HG03342 (cell line): ENCODE results near the gene LOX.

Experiments
- ATAC-seq: cut with Tn5 transposase; IDR thresholded peaks from one replicate; pipeline ENCODE4 v1.9.1; 2021; ENCODE audit warnings: mild to moderate bottlenecking, moderate library complexity; ENCODE audit not compliant: unreplicated experiment

Gene LOX

DNA sequence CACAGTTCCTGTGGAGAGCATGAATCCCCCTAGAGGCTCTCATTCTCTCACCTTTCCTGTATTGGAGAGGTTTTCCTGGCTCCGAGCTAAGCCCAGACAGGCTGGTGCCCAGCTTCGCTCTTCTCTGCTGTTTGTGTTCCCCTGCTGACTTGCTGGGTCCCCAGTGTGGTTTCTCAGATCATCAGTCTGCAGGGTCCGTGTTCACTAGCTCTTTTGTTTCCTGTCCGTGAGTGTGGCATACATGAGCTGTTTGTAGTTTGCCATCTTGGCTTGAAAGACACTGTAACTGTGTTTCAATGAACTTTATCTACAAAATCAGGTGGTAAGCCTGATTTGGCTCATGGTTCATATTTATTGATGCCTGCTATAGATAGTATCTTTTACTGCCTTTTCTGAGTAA is 23.8 kb downstream of the LOX start:
- ATAC-seq, result no peak

DNA sequence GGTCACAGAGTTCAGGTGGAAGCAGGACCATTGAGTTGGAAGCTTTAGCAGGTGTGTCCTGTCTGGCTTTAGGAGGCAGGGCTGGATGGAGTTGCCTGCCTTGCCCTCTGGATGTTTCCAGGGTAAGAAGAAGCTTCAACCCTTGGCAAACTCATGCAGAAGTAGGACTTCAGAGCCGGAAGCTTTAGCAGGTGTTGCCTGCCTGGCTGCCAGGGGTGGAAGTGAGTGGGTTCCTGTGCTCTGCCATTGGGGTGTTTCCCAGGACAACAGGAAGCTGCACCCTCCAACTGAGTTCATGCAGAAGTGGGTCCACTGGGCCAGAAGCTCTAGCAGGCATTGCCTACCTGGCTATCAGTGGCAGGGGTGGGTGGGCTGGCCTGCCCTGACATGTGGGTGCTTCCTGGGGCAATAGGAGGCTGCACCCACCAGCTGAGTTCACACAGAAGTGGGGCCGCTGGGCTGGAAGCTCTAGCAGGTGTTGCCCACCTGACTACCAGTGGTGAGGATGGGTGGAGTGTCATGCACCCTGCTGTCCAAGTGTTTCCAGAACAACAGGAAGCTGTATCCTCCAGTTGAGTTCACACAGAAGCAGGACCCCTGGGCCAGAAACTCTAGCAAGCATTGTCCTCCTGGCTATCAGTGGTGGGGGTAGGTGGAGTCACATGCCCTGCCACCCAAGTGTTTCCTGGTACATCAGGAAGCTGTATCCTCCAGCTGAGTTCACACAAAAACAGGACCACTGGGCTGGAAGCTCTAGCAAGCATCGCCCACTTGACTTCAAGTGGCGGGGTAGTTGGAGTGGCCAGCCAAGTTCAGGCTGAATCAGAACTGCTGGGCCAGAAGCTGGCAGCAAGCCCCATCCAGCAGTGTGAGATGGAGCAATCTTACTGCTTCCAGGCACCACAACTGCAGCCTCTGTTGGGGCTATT is 24.6 kb downstream of the LOX start:
- ATAC-seq, result no peak

DNA sequence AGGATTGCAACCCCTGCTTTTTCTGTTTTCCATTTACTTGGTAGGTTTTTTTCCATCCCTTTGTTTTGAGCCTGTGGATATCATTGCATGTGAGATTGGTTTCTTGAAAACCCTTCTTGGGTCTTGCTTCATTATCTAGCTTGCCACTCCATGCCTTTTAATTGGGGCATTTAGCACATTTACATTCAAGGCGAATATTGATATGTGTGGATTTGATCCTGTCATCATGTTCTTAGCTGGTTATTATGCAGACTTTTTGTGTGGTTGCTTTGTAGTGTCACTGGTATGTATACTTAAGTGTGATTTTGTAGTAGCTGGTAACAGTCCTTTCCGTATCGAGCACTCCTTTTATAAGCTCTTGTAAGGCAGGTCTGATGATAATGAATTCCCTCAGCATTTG is 26.5 kb downstream of the LOX start:
- no peak for ATAC-seq

DNA sequence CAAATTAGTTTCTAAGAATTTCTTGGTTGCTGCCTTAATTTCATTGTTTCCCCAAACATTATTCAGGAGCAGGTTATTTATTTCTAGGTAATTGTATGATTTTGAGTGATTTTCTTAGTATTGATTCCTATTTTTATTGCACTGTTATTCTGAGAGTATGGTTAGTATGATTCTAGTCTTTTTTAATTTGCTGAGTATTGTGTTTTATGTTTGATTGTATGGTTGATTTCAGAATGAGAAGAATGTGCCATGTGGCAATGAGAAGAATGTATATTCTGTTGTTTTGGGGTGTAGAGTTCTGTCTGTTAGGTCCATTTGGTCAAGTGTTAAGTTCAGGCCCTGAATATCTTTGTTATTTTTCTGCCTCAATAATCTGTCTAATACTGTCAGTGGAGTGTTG is 27.1 kb downstream of the LOX start:
- ATAC-seq, result no peak

DNA sequence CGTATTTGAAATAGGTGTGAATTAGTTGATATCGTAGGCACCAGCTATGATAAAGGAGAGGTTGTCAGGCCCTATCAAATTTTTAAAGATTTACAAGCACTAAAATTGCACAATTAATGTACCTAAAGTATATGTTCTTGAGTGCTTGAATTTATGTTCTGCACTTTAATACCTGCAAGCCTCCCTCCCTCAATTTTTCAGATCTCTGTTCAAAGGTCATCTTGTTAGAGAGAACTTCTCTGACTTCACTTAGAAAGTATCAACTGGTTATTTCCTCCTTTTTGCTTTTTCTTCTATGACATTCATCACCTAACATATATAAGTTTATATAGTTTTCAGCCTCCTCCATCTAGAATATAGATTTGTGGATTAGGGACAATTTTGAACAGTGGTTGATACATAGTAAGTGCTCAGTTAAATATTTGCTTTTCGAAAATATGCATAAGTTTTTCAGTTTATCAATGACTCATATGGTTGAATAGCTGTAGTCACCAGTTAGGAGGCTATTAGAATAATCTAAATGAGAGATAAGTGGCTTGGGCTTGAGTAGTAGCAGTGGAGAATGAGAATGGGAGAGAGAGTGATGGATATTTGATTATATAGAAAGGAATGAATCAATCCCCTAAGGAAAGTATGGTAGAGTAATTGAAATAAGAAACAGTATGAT is 37.3 kb downstream of the LOX start:
- ATAC-seq, result no peak

DNA sequence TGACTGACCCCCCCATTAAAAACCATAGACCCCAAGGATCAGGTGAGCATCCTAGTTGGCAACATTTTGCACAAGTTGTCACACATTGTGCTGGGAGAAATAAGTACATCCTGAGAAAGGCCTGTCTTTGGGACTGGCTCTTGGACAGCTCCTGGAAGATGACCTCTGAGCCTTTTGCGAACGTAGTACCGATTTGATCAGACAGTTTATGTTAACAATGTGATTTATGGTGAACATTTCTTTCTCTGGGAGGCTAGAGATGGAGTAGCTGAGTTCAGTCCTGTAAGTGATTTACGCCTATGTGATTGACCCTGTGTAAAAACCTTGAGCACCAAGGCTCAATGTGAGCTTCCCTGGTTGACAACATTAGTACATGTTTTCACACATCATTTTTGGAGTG is 41.7 kb downstream of the LOX start:
- no peak for ATAC-seq

DNA sequence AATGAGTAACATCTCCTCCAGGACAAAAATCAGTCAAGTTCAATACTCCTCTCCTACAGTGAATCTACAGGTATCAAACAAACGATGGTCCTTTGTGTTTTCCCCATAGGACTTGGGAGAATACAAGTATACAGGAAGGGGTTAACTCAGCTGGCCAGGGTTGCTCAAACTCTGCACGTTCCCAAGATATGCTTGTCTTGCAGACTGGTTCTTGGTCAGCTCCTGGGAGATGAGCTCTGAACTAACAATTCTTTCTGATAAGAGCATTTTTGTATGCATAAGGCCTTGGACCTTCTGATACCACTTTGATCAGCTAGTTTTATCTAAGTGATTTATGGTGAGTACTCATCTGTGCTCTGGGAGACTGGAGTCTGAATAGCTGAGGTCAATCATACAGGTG is 42.1 kb downstream of the LOX start:
- ATAC-seq, result no peak

DNA sequence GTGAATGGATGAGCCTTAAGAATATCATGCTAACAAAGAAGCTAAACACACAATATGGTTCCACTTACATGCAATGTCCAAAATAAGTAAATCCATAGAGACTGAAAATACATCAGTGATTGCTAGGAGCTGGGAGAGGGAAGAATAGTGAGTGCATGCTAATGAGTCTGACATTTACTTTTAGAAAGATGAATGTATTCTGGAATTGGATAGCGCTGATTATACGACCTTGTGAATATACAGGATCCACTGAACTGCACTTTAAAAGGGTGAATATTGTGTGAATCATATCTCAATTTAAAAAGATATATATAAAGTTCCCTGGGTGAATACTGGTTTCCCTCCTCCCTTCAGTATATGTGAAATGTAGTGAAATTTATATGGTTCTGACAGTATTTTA is 46.2 kb downstream of the LOX start:
- ATAC-seq, result no peak

DNA sequence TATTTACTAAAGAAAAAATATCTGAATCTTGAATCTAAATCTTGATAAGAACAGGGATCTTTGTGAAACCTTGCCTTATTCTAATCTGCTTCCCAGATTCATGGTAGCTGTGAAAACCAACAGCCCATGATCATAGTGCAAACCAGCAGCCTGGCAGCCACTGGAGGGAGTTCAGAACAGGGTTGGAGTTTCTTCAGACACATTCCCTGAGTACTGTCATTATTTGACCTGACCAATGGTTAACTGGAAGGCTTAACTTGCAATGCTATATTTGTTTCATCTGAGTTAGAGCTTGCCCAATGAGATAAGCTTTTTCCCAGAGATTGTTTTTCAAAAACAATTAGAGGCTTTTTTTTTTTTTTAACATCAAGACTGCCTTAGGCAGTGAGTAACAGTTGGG is 47.8 kb downstream of the LOX start:
- no peak for ATAC-seq

DNA sequence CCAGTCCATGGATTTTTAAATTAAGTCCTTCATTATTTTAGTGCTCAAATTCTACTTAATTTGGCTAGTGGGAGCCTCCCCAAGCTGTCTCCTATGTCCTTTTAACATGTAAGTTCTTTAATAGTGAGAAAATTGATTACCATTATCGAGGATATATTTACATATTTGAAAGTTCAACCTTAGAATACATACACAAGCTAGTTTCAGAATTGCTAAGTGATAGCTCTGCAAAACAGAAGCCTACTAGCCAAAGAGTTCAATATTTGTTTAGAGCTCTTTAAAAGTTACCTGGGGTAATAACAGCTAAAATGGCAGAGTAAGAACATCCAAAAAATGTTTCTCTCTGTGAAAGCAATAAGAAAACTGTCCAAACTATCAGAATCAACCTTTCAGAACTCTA is 48.2 kb downstream of the LOX start:
- ATAC-seq, result no peak

DNA sequence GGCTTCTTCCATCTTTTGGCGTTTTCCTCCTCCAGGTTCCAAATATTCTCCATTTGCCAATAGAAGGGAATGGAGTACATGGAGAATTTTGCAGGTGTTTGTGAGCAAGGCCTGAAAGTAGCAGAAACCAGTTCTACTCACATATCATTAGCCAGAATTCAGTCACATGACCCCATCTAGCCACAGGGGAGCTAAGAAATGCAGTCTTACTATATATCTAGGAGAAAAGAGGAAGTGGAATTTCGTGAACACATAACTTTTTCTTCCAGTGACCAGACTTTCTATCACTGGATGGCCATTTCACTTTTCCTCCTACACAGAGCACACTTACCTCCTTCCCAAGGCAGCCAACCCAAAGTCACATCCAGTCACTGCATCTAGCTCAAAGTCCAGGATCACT is 55.1 kb downstream of the LOX start:
- ATAC-seq, result peak; percentile 70

DNA sequence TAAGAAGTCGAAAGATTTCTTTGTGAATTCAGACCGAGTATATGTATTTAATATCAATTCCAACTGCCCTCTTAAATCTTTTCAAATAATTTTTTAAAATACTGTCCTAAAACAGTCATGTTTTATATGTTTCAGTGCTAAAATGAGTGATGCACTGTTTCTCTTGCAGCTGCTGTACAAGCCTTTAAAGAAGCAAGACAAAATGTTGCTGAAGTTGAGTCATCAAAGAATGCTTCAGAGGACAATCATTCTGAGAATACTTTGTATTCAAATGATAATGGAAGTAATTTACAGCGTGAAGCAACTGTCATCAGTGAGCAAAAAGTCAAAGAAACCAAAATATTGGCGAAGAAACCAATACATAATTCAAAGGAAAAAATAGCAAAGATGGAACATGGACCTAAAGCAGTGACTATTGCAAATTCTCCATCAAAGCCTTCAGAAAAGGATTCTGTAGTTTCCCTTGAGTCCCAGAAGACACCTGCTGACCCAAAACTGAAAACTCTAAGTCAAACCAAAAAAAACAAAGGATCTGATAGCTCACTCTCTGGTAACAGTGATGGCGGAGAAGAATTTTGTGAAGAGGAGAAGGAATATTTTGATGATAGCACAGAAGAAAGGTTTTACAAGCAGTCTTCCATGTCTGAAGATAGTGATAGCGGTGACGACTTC is 58.0 kb downstream of the LOX start:
- peak; percentile 59 for ATAC-seq

DNA sequence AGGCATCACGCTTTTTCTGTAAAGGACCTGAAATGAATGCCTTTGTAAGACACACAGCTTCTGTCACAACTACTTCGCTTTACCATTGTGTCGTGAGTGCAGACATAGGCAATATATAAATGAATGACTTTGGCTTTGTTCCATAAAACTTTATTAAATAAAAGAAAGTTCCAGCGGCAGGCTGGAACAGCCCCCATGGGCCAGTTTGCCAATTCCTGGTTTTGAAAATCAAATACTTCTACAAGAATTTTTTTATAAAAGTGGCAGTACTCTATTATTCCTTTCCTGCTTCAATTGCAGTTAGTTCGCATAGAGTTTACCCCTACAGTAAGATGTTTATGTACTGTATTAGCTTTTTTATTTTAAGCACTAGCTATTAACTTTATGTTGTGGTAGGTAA is 62.6 kb downstream of the LOX start:
- ATAC-seq, result no peak

DNA sequence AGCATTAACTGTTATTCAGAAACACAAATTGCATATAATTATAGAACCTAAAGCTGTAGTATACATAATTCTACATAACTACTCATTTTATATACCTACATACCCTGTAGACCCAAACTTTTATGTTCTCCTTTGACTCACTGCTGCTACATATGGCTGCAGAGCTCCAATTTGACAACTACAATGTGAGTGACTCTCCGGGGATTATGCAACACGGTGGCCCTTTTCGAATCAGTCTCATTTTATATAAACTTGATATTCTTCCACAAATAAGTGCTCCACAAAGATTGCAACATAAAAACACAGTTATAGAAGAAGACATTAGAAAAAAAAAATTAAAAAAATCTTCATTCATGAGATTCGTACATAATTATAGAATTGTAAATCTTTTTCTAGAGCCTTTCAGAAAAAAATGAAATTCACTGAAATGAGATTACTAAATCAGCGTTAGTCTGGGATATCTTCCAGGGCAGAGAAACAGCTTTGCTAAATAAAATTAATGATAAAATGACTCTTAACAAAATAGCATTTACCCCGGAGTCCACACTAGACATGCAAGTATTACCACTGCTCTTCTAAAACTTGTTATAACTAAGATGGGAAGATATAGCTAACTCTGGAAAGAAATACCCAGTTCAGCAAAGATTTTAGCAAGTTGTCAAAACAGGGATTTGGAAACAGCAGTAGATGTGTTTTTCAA is 63.7 kb downstream of the LOX start:
- ATAC-seq, result no peak
